ENCODE data around the gene GLRX2.

- no peak for TF ChIP-seq CTCF (conservative IDR thresholded peaks at IDR 0.05; ENCODE audit: low read length)
- no peak for TF ChIP-seq EZH2phosphoT487 (IDR thresholded peaks at IDR 0.05; ENCODE audit: borderline replicate concordance, low read depth, low read length)
Measured at GRCh38 chr1:193066606-193067005, 38.6 kb downstream of the GLRX2 start.

Measured in OCI-LY7 (cell line).